HG03520 (cell line): ENCODE measurements around the gene FJX1.

Source experiments
- ATAC-seq: cut with Tn5 transposase; IDR thresholded peaks from one replicate; pipeline ENCODE4 v1.9.1; 2021; ENCODE audit warnings: mild to moderate bottlenecking, moderate library complexity; ENCODE audit not compliant: unreplicated experiment

FJX1 gene

GRCh38 chr11:35605706-35606105 is 12.6 kb upstream of the FJX1 start:
- no peak for ATAC-seq

- no peak for ATAC-seq
These were observed 12.1 kb upstream of the FJX1 start for GRCh38 chr11:35606206-35606605.

- no peak for ATAC-seq
These were observed 9.8 kb upstream of the FJX1 start for GRCh38 chr11:35608502-35608901.

GRCh38 chr11:35609656-35610055 is 8.6 kb upstream of the FJX1 start:
- ATAC-seq, result no peak

- ATAC-seq, result no peak
These were observed 7.6 kb upstream of the FJX1 start for GRCh38 chr11:35610631-35611030.

- no peak for ATAC-seq
These were observed 6.5 kb upstream of the FJX1 start for GRCh38 chr11:35611741-35612140.

GRCh38 chr11:35614939-35615569 is 3.2 kb upstream of the FJX1 start:
- ATAC-seq, result no peak

- ATAC-seq, result no peak
These were observed 2.0 kb upstream of the FJX1 start for GRCh38 chr11:35615921-35616900.

GRCh38 chr11:35617316-35617686 is 959 bp upstream of the FJX1 start:
- ATAC-seq, result no peak

- ATAC-seq, result no peak
These were observed 346 bp downstream of the FJX1 start for GRCh38 chr11:35618497-35619115.

- no peak for ATAC-seq
These were observed 1.0 kb downstream of the FJX1 start for GRCh38 chr11:35619116-35619854.

- no peak for ATAC-seq
These were observed 1.8 kb downstream of the FJX1 start for GRCh38 chr11:35619855-35620640.

GRCh38 chr11:35620795-35621194 is 2.5 kb downstream of the FJX1 start:
- ATAC-seq, result no peak

GRCh38 chr11:35621620-35622019 is 3.4 kb downstream of the FJX1 start:
- no peak for ATAC-seq

- ATAC-seq, result no peak
These were observed 3.8 kb downstream of the FJX1 start for GRCh38 chr11:35622070-35622469.

- no peak for ATAC-seq
These were observed 5.4 kb downstream of the FJX1 start for GRCh38 chr11:35623621-35624168.

GRCh38 chr11:35624316-35624715 is 6.1 kb downstream of the FJX1 start:
- no peak for ATAC-seq

GRCh38 chr11:35624781-35625180 is 6.5 kb downstream of the FJX1 start:
- no peak for ATAC-seq

- ATAC-seq, result no peak
These were observed 8.2 kb downstream of the FJX1 start for GRCh38 chr11:35626501-35626900.

GRCh38 chr11:35629511-35629910 is 11.3 kb downstream of the FJX1 start:
- no peak for ATAC-seq
